Measurements from ENCODE around the gene LRRC42.

DNA sequence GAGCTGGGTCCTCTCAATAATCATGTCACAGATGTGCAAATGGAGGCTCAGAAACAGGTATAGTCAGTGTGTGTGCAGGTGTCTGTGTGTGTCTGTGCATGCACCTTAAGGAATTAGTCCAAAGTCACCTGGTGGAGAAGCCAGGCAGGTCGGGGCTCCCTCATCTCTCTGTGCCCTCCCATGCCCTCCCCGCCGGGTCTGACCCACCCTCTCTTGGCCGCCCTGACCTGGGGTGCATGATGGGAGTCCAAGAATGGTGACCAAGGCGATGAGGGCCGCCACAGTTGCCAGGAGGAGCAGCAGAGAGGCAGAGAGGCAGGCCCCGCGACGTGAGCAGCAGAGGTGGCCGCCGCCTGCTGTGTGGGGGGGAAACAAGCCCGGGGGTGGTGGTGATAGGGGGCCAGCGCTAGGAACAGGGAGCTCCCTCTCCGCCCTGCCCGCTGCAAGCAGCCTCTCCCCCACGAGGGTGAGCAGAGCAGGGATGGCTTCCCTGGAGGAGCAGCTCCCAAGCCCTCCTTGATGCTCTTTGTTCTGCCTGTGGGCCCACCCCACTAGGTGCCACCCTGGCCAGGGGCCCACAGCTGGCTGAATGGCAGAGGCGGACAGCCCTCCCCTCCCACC lies 68.0 kb downstream of the LRRC42 start:
- TF ChIP-seq, protein P1, sequence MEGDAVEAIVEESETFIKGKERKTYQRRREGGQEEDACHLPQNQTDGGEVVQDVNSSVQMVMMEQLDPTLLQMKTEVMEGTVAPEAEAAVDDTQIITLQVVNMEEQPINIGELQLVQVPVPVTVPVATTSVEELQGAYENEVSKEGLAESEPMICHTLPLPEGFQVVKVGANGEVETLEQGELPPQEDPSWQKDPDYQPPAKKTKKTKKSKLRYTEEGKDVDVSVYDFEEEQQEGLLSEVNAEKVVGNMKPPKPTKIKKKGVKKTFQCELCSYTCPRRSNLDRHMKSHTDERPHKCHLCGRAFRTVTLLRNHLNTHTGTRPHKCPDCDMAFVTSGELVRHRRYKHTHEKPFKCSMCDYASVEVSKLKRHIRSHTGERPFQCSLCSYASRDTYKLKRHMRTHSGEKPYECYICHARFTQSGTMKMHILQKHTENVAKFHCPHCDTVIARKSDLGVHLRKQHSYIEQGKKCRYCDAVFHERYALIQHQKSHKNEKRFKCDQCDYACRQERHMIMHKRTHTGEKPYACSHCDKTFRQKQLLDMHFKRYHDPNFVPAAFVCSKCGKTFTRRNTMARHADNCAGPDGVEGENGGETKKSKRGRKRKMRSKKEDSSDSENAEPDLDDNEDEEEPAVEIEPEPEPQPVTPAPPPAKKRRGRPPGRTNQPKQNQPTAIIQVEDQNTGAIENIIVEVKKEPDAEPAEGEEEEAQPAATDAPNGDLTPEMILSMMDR (IDR thresholded peaks at IDR 0.05): no peak
- TF ChIP-seq POLR2AphosphoS5 (IDR thresholded peaks at IDR 0.05) (no peak), POLR2A (IDR thresholded peaks at IDR 0.05) (no peak), EP300 (IDR thresholded peaks at IDR 0.05) (no peak)

All from sigmoid colon (tissue), 4 donors.